HL-60 (cell line): ENCODE measurements around the gene TTLL13.

Experiments
- CTCF ChIP-seq: IDR thresholded peaks from one replicate; pipeline ENCODE4 v1.5.1; 2011; ENCODE audit warnings: low read length, control low read depth, inconsistent platforms; ENCODE audit not compliant: insufficient read depth
- GABPA ChIP-seq: IDR thresholded peaks from 2 replicates; pipeline ENCODE4 v1.6.1; 2012; ENCODE audit warnings: low read depth
- POLR2AphosphoS5 ChIP-seq: IDR thresholded peaks from 2 replicates; pipeline ENCODE4 v1.6.1; 2012; ENCODE audit warnings: low read depth
- REST ChIP-seq: IDR thresholded peaks from 2 replicates; pipeline ENCODE4 v1.6.1; 2012; ENCODE audit warnings: low read depth; ENCODE audit not compliant: insufficient replicate concordance
- SPI1 ChIP-seq: IDR thresholded peaks from 2 replicates; pipeline ENCODE4 v1.6.1; 2012; ENCODE audit warnings: low read depth, mild to moderate bottlenecking, borderline replicate concordance

GRCh38 chr15:90207252-90207651, 42.1 kb upstream of the TTLL13 start:
- TF ChIP-seq CTCF (no peak), POLR2AphosphoS5 (no peak), GABPA (no peak), REST (no peak), SPI1 (no peak)
